ENCODE data around the gene XRN2.

- TF ChIP-seq CTCF (IDR thresholded peaks at IDR 0.05; ENCODE audit: low read depth, low read length): no peak
- TF ChIP-seq EZH2phosphoT487 (IDR thresholded peaks at IDR 0.05; ENCODE audit: low read depth): no peak
These were observed 93.6 kb downstream of the XRN2 start for GRCh38 chr20:21396599-21397340.

Data from OCI-LY3 (cell line).